PFSK-1 (cell line): Measurements from ENCODE around the gene CAPN3.

ENCODE experiments used
- FOXP2 ChIP-seq: optimal IDR thresholded peaks from 2 replicates; pipeline ENCODE3; 2011; ENCODE audit warnings: borderline replicate concordance, control low read depth, inconsistent platforms; ENCODE audit not compliant: insufficient read depth; ENCODE audit errors: extremely low read length, extremely low read depth
- POLR2AphosphoS5 ChIP-seq: IDR thresholded peaks from 2 replicates; pipeline ENCODE4 v1.6.1; 2012; ENCODE audit warnings: low read depth, mild to moderate bottlenecking, control low read depth, low read length, moderate library complexity
- SIN3A ChIP-seq: IDR thresholded peaks from 2 replicates; pipeline ENCODE4 v1.6.1; 2012; ENCODE audit warnings: mild to moderate bottlenecking, low read length, moderate library complexity, borderline replicate concordance; ENCODE audit not compliant: insufficient read depth
- TAF1 ChIP-seq: IDR thresholded peaks from 2 replicates; pipeline ENCODE4 v1.6.1; 2012; ENCODE audit warnings: low read length, control low read depth, borderline replicate concordance; ENCODE audit not compliant: insufficient read depth
- TF ChIP-seq, protein P1 (sequence below), 2 experiments: IDR thresholded peaks; 2 replicates each; pipeline versions ENCODE4 v1.6.1 to v1.8.0; 2011 to 2012; ENCODE audit warnings: low read depth in 2 of 2, low read length in 2 of 2, control low read depth in 1 of 2, inconsistent platforms in 1 of 2, mild to moderate bottlenecking in 1 of 2, moderate library complexity in 1 of 2; ENCODE audit not compliant: insufficient read depth in 1 of 2

The CAPN3 gene

DNA sequence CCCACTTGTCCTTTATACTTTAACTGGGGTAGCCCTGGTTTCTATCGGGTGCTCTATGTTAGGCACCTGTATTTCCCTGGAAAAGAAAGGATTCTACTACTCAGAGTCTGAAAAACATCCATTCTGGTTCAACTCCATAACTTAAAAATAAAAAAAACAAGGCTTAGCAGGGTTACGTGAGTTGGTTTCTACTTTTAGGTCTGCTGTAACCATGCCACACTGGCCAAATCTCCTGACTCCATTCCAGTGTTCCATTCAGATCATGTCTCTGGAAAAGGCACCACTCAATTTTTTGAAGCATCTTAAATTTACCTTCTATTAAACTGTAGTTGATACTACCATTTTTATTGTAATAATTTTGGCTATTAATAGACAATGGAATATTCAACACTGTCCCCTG lies 62.1 kb downstream of the CAPN3 start:
- TF ChIP-seq, protein P1, sequence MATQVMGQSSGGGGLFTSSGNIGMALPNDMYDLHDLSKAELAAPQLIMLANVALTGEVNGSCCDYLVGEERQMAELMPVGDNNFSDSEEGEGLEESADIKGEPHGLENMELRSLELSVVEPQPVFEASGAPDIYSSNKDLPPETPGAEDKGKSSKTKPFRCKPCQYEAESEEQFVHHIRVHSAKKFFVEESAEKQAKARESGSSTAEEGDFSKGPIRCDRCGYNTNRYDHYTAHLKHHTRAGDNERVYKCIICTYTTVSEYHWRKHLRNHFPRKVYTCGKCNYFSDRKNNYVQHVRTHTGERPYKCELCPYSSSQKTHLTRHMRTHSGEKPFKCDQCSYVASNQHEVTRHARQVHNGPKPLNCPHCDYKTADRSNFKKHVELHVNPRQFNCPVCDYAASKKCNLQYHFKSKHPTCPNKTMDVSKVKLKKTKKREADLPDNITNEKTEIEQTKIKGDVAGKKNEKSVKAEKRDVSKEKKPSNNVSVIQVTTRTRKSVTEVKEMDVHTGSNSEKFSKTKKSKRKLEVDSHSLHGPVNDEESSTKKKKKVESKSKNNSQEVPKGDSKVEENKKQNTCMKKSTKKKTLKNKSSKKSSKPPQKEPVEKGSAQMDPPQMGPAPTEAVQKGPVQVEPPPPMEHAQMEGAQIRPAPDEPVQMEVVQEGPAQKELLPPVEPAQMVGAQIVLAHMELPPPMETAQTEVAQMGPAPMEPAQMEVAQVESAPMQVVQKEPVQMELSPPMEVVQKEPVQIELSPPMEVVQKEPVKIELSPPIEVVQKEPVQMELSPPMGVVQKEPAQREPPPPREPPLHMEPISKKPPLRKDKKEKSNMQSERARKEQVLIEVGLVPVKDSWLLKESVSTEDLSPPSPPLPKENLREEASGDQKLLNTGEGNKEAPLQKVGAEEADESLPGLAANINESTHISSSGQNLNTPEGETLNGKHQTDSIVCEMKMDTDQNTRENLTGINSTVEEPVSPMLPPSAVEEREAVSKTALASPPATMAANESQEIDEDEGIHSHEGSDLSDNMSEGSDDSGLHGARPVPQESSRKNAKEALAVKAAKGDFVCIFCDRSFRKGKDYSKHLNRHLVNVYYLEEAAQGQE (IDR thresholded peaks at IDR 0.05; ENCODE audit: insufficient read depth in 1 of 2, low read depth in 2 of 2, low read length in 2 of 2) = no peak
- TF ChIP-seq TAF1 (no peak), POLR2AphosphoS5 (no peak), SIN3A (no peak), FOXP2 (no peak)

DNA sequence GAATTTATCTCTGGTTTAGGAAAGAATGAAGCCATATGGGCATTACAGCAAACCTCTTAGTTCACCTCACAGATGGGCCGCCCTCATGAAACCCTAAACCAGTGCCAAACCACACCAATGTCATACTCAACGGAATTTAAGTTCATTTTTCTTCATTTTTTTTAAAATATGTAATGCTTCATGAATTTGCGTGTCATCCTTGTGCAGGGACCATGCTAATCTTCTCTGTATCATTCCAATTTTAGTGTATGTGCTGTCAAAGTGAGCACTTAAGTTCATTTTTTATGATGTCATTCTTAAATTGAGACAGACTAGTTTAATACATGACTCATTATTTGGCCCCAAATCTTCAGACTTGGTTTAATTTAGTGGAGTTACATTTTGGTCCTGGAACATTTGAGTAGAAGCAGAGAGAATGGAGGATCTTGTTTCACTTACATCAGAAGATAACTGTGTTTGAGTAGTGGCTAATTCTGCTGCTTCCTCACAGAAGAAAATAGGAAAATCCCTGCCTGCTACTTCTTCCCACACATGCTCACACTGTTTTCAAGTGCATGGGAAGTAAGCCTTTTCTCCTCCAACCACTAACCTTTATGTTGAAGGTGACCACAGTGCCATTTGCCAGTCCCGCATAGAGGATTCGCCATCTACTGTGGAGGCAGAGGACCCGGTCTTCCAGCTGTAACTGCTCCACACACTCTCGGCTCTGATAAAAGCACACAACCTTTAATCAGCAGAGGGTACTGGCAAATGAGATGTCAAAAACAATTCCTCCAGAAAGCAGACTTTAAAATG lies 68.3 kb downstream of the CAPN3 start:
- TF ChIP-seq TAF1 (no peak), POLR2AphosphoS5 (no peak), FOXP2 (no peak), SIN3A (no peak)
- TF ChIP-seq, protein P1 (IDR thresholded peaks at IDR 0.05; ENCODE audit: insufficient read depth in 1 of 2, low read depth in 2 of 2, low read length in 2 of 2) = no peak

DNA sequence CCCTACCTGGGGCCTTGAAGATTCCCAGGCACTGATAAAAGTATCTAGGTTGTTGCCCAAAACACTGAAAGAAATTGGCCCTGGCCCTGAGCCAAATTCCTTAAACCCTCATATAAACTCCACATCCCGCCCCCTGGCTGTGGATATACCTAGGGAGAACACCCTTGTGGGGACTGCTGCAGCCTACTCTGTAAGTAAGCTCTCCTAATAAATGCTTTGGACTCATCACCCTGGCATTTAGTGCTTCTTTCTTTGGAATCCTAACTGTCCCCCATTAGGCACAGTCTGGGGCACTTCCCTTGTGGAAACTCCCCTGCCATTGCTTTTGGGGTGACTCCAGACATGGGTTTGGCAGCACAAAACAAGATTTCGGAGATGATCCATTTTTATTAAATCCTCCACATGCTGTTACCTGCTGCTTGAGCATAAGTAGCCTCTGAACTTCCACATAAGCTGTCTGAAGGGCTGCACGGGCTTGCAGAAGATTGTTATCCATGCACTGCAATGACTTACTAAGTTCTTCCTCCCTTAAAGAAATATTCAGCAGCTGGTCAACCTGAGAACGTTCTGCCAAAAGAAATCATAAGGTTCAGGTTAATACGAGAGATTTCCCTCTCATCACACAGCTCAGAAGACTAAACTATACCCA lies 85.2 kb downstream of the CAPN3 start:
- TF ChIP-seq FOXP2 (no peak), POLR2AphosphoS5 (no peak), TAF1 (no peak), SIN3A (no peak)
- TF ChIP-seq, protein P1 (IDR thresholded peaks at IDR 0.05; ENCODE audit: insufficient read depth in 1 of 2, low read depth in 2 of 2, low read length in 2 of 2) = no peak

DNA sequence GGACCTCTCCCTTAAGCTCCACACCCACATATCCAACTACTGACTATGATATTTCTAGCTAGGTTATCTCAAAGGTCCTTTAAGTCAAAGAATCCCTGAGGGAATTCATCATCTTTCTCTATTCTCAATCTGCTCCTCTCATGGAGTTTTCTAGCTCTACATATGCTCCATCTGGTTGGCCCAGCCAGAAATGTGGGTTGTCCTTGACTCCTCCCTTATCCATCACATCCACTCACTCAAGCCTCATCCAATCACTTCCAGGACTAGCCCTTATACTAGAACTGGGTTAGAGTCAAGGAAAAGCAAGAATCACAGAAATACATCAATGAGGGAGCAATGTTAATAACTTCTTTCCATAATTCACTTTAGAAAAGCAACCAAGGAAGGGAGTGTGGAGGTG lies 86.2 kb downstream of the CAPN3 start:
- TF ChIP-seq POLR2AphosphoS5 (no peak), TAF1 (no peak), FOXP2 (no peak), SIN3A (no peak)
- TF ChIP-seq, protein P1 (IDR thresholded peaks at IDR 0.05; ENCODE audit: insufficient read depth in 1 of 2, low read depth in 2 of 2, low read length in 2 of 2) = no peak
